Stimulated activated CD4-positive, alpha-beta T cell treated with anti-CD3 and anti-CD28 coated beads, Interleukin-1b, Interleukin-23, amount 100 ng/mL, for 48 hours (primary cell): ENCODE results near the gene KRTAP5-4.
"Not testable (repeated sequence)": the region's sequence is repeated elsewhere in the genome, so short reads cannot be mapped to it uniquely, and the experiment has no call there.

Experiments
- DNase-seq: peaks from one replicate; pipeline ENCODE4 v3.0.0-alpha.2; 2020

The KRTAP5-4 gene, protein sequence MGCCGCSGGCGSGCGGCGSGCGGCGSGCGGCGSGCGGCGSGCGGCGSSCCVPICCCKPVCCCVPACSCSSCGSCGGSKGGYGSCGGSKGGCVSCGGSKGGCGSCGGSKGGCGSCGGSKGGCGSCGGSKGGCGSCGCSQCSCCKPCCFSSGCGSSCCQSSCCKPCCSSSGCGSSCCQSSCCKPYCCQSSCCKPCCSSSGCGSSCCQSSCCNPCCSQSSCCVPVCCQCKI

GRCh38 chr11:1622086-1622485 is at the start of gene KRTAP5-4:
KRTAP5-4 (minus strand) TSS chr11:1622138; CDS start chr11:1622093, 45 bp downstream.
- no peak for DNase-seq

DNA sequence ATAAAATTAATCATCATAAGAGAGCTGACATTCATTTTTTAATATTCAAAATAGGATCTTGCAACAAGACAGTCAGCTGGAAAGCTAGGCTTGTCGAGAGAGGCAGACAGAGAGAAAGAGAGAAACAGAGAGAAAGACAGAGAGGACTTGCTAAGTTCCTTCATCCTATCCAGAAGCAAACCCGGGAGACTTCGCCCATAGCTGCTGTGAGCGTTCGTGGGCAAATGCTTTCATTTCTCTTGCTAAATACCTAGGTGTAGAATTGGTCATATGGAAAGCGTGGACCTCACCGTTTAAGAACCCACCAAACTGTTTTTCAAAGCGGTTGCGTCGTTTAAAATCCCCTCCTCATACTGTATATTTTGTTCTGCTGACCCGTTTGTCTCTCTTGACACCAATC is 49.7 kb upstream of the KRTAP5-4 start:
- DNase-seq, result no peak

DNA sequence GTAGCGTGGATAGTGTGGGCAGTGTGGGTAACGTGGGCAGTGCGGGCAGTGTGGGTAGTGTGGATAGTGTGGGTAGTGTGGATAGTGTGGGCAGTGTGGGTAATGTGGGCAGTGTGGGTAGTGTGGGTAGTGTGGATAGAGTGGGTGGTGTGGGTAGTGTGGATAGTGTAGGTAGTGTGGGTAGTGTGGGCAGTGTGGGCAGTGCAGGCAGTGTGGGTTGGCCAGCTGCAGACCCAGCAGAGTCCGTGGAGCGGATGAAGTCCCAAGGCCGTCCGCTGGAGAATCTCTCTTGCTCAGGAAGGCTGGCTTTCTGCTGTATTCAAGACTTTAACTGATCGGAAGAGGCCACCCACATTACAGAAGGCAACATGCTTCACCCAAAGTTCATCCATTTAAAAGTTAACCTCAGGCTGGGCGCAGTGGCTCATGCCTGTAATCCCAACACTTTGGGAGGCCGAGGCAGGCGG is 49.0 kb upstream of the KRTAP5-4 start:
- DNase-seq, result no peak

DNA sequence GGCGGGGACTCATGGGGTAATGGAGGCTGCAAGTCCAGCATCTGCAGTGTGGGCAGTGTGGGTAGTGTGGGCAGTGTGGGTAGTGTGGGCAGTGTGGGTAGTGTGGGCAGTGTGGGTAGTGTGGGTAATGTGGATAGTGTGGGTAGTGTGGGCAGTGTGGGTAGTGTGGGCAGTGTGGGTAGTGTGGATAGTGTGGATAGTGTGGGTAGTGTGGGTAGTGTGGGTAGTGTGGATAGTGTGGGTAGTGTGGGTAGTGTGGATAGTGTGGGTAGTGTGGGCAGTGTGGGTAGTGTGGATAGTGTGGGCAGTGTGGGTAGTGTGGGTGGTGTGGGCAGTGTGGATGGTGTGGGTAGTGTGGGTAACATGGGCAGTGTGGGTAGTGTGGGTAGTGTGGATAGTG is 48.5 kb upstream of the KRTAP5-4 start:
- DNase-seq, result not testable (repeated sequence)

DNA sequence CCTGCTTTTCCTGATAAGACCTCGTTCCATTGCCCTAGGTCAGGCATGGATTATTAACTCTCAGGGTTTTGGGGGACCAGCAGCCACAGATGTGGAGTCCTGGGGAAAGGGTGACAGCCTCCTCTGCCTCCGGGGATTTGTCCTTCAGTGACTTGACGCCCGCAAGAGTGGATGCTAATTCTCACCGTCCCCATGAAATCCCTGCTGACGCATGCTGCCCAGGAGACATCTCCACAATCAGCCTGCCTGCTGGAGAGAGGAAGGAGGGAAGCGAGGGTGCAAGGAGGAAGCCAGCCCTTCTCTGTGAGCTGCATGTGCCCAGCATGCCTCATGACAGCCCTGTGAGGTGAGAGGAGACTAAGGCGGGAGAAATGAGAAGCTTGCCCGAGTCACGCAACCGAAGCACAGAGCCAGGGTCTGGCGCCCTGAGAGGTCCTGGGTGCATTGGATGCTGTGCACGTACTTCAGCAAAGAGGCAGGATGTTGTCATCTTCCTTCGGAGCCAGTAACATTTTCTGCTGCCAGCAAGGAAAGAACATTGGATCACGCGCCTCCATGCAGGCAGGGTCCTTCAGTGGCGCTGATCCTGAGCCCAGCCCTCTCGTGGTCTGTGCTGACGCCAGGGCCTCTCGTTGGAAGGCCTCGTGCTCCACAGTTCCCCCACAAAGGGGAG is 47.7 kb upstream of the KRTAP5-4 start:
- DNase-seq, result no peak

- DNase-seq, result no peak
Observed at GRCh38 chr11:1668911-1669473, 47.1 kb upstream of the KRTAP5-4 start.

- DNase-seq, result no peak
Observed at GRCh38 chr11:1667906-1668305, 46.0 kb upstream of the KRTAP5-4 start.

- DNase-seq, result no peak
Observed at GRCh38 chr11:1667121-1667850, 45.3 kb upstream of the KRTAP5-4 start.

DNA sequence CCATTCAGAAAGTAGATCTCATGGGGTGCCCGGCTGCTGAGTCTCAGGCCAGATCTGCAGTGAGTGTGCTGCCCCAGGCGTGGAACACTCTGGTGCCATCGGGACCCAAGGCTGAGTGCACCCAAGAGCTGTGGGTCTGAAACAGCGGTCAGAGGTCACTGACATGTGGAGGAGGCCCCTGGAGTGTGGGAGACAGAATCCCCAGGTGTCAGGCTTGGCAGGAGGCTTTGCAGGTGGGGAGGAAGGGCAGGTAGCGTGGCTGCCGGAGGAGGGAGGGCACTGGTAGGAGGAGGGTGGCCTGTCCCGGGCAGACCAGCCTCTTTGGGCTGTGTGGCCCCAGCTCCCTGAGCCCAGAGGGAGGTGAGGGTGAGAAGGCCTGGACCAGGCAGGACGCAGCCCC is 43.4 kb upstream of the KRTAP5-4 start:
- no peak for DNase-seq

DNA sequence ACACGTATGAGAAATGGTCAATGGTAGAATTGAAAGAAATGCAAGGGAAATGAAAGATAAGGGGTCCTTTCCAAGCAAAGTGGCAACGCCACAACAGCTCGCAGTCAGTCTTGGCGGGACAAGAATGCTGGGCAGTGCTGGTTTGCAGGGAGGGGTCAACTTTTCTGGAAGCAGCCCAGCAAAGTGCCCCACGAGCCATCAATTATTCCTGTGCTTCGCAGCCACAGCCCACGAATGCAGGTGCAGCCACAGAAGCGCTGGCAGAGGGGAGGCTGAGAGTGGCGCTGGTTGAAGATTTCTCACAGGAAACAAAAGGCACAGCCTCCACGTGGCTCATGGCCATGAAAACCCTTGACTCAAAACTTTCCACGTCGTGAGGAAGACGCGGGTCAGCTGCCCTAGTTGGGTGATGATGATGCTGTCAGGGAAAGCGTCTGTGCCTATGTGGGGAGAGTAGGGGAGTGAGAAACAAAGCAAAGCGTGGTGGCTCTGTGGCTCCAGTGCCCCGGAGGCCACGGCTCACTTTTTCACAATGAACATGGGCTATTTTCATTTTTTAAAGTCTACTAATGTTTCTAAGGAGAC is 40.9 kb upstream of the KRTAP5-4 start:
- DNase-seq, result not testable (repeated sequence)

GRCh38 chr11:1661454-1662269 is 39.7 kb upstream of the KRTAP5-4 start:
- DNase-seq, result not testable (repeated sequence)

DNA sequence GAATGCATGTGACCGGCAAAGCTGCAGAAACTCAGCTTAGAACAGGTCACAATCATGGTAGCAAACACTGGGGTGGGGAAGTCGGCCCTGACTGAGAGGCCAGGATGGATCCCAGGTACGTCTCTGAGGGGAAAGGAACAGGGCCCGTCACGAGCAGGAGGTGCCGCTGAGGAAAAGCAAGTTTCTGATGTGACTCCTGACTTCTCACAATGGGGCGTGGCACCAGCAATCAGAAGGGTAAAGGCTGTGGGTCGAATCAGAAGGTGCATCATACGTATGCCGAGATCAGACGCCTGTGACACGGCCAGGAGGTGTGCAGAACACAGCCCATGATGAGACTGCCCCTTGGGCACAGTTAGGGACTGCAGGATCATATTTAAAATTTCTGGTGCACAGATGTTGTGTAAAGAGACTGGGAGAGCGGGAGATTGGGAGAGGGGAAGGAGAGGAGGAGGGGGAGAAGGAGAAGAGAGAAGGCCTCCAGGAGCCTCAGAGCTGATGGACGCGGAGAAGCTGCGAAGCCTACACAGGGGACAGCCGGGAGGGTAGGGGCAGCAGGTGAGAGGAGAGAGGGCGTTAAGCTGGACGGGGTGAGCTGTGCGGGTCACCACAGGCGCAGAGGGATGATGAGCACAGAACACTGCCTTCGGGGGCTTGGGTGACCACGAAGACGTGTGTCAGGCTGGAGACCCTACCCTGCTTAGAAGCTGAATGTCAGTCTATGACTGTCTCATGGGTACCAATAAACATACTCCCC is 38.4 kb upstream of the KRTAP5-4 start:
- no peak for DNase-seq

GRCh38 chr11:1659506-1659905 is 37.6 kb upstream of the KRTAP5-4 start:
- DNase-seq, result no peak

GRCh38 chr11:1656670-1657069 is 34.7 kb upstream of the KRTAP5-4 start:
- no peak for DNase-seq

DNA sequence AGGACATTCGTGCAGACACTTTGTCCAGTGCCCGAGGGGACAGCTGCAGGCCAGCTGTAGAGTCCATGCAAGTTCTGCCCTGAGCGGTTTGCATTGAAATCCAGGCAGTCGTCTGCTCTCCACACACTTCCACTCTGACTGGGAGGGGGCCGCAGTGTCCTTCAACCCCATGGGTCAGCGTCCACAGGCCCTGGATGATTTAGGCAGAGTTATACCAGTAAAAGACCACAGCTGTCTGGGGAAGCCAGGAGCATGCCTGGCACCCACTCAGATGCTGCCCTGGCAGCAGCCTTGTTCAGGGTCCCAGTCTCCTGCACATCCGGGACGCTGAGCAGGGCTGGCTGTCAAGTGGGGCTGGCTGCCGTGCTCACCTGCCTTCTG is 34.1 kb upstream of the KRTAP5-4 start:
- no peak for DNase-seq

DNA sequence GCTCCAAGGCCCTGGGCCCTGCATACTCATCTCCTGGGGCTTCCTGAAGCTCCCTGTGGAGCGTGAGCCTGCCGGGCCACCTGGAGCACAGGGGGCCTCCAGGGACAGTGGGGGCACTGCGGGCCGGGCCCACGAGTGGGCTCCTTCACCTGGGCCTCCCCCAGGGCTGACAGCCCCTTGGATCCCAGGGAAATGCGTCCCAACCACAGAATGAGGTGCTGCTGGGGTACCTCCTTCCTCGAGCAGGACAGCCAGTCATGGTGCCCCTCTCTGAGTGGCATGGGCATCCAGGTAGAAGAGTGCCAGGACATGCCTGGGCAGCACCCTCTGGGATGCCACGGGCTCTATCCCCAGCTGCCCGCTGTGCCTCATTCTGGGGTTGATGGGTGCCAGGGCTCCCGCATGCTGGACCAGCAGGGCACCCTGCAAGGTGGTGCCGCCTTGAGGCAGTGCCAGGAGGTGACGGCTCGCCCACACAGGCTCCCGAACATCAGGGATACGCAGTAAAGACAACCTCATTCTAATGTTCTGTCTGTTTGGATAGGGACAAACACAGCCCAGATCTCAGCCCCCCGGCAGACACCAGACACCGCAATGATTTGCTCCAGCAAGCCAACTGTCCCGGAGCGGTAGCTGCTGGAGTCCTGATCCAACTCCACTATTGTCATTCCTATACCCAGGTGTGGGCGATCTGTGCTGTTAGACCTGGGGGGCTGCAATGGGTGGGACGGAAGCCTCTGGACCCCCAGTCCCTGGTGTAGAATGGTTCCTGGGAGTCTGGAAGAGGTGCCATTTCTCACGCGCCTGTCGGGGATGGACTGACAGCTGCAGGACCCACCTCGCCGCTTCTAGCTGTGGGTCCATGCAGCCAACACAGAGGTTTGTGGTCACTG is 33.5 kb upstream of the KRTAP5-4 start:
- no peak for DNase-seq

DNA sequence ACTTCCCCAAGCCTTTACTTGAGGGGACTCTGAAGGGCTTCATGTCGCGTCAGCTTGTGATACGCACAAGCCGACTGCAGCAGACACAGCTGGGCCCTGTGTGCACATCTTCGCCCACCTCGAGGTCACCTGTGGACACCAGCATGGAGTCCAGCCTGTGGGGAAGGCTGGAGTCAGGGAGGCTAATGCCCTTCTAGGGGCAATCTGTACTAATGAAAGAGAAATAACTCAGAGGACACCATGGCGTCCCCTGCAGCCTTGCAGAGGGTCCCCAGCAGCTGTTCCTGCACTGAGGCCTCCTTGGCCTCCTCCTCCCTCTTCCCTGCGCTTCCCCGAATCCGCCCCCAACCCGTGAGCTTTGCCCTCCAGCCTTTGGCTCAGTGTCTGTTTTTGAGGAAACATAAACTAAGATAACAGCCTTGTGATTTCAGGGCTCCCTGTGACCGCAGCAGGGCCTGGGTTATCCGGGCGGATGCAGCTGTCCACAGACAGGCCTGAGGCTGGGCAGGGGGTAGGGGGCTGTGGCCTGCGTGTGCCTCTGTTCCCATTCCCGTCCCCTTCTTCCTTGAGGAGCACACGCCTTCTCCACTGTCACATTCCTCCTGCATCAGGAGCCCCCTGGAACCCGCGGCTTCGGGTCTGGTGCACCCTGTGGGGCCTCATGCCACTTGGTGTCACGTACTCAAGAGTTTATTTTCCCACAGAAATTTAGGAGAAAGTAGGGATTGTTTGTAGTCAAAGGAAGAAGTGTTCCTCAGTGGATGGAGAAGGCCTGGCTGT is 32.6 kb upstream of the KRTAP5-4 start:
- DNase-seq, result no peak

DNA sequence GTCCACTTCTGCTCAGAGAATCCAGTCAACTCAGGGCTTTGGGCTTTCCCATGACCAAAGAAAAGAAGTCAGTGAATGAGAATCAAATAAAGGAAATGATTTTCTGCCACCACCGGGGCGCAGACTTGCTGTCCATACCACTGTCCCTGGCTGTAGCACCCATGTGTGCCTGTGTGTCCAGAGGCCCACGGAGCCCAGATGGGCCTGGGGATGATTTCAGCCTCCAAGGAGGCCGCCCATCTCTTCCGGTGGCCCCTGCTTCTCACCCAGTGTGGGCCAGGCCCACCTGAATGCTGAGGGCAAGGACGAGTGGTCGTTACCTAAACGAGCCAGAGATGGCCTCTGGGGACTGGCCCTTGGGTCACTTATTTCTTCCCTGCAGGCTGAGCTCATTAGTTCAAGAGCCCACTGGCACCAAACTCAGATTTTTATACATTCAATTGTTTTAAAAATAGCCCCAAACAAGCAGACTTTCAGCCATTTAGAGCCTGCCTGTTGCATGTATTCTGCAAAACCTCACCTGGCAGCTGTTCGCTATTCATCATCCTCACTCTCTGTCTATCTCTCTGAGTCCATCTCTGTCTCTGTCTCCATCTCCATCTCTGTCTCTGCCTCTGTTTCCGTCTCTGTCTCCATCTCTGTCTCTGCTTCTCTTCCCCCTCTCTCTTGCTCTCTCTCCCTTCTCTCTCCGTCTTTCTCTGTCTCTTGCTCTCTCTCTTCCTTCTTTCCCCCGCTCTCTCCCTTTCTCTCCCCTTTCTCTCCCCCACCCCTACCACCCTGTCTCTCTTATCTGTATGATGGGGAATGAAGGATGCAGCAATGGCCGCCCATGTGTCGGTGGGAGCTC is 31.8 kb upstream of the KRTAP5-4 start:
- no peak for DNase-seq
